Ecto neural progenitor cell (in vitro differentiated cells): ENCODE data around the gene ATP8B1.

Source experiments
- DNase-seq: peaks from one replicate; pipeline ENCODE4 v3.0.0-alpha.2; 2018; ENCODE audit warnings: low spot score

ATP8B1 gene

DNA sequence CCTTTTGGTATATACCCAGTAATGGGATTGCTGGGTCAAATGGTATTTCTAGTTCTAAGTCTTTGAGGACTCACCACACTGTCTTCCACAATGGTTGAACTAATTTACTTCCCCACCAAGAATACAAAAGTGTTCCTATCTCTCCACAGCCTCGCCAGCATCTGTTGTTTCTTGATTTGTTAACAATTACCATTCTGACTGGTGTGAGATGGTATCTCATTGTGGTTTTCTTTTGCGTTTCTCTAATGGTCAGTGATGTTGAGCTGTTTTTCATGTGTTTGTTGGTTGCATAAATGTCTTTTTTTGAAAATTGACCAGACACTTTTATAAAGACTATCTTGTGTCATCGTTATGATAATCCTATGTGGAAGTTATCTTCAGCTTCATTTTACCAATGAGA is 16.0 kb upstream of the ATP8B1 start:
- DNase-seq, result no peak

- peak; percentile 9 for DNase-seq
Observed at GRCh38 chr18:57816208-57816954, 13.3 kb upstream of the ATP8B1 start.

DNA sequence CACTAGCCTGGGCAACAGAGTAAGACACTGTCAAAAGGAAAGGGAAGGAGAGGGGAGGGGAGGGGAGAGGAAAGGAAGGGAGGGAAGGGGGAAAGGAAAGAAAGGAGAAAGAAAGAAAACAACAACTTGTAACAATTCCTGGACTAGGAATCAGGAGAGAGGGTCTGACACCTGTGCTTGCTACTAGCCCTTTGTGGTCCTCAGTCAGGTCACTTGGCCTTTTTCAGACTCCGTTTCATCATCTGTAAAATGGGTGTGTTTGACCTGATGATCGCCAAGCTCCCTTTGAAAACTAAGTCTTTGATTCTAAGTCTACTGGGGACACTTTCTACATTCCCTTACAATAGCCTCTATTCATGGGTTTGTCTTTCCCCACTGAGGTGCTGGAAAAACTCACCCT is 11.4 kb upstream of the ATP8B1 start:
- peak; percentile 4 for DNase-seq

DNA sequence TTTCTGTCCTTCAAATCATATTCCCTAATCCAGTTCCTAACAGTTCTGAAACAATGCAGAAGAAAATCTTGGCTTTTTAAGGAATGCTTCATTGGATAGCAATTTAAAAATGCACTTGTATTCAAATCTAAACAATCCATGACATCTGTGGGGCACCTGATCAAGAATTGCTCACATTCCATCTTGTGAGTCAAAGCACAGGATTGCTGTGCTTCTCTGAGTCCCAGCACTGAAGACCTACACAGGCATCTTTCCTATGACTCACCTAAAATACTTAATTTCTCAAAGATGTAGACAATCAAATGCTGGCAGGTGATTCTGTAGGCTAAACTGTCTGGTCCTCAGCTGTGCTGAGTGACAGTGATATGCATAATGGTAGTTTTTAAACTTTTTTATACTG is 10.1 kb upstream of the ATP8B1 start:
- no peak for DNase-seq

GRCh38 chr18:57812126-57812477 is 9.0 kb upstream of the ATP8B1 start:
- no peak for DNase-seq

GRCh38 chr18:57811477-57812125 is 8.5 kb upstream of the ATP8B1 start:
- DNase-seq, result no peak

DNA sequence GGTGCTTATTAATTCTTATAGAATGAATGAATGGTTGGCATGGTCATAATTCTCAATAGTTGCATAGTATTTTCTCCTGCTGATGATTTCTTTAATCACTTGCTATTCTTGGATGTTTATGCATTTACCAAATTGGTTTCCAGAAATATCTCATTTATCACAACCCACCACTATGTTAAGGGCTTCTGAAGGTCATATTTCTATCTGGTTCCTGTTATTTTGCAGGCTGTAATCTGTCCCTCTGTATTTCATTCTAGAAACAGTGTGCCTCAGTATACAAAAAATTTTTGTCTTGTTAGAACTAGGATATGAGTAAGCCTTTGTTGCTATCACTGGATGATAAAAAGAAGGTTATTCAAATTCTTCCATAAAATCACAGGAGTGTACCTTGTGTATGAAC is 6.1 kb upstream of the ATP8B1 start:
- DNase-seq, result no peak

GRCh38 chr18:57807336-57808117 is 4.4 kb upstream of the ATP8B1 start:
- no peak for DNase-seq

DNA sequence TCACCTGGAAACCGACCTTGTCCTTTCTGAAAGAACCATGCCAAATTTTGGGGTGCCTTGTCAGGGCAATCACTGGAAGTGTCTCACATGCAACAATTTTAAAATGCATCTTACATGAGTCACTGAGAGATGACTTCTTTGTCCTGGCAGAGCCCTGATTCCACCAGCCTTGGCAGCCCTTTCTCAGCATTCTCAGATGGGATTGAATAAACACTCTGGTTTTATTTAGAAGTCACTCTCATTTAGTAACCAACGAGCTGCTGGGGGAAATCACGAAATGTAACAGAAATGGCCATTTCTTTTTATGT is 3.8 kb upstream of the ATP8B1 start:
- no peak for DNase-seq

DNA sequence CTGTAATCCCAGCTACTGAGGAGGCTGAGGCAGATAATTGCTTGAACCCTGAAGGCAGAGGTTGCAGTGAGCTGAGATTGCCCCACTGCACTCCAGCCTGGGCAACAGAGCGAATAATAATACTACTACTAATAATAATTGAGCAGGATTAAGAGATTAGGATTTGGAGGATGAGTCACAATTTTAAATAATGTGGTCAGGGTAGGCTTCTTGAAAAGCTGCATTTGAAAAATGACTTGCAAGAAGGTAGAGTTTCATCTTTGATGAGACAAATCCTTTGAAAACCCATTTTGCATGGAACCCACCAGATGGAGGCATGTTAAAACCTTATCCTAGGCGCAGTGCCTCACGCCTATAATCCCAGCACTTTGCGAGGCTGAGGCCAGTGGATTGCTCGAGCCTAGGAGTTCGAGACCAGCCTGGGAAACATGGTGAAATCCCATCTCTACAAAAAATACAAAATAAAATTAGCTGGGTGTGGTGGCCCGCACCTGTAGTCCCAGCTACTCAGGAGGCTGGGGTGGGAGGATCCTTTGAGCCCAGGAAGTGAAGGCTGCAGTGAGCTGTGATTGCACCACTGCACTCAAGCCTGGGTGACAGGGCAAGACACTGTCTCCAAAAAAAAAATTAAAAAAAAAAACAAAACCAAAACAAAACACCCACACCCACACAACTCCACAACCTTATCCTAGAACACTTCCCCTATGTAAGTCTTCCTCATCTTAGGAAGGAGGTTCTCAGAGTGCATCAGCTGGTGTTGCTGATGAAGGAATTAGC is 3.3 kb upstream of the ATP8B1 start:
- DNase-seq, result no peak

DNA sequence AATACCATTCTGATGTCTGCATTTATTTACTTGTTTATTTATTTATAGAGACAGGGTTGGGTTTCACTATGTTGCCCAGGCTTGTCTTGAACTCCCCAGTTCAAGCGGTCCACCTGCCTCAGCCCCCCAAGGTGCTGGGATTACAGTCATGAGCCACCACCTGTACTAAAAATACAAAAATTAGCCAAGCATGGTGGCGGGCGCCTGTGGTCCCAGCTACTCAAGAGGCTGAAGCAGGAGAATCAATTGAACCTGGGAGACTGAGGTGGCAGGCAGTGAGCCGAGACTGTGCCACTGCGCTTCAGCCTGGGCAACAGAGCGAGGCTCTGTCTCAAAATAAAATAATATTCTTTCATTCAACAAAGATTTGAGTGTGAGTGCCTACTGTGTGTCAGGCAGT is 2.0 kb upstream of the ATP8B1 start:
- DNase-seq, result no peak

DNA sequence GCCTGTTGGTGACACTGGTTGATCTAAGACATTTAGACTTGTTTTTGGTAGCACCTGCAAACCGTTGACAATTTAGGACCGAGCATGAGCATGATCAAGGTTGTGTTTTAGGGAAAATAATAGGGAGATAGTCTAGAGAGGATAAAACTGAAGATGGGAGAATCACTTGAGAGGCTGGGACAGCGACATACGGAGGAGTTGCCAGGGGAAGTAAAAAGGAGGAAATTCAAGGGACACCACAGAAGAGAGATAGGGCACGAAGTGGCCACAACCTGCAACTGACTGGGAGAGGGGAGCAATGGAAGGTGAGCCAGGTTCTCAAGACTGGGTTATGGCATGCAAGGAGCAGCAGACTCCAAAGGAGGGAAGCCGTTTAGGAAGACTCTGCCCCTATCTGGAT is 1.4 kb upstream of the ATP8B1 start:
- no peak for DNase-seq

DNA sequence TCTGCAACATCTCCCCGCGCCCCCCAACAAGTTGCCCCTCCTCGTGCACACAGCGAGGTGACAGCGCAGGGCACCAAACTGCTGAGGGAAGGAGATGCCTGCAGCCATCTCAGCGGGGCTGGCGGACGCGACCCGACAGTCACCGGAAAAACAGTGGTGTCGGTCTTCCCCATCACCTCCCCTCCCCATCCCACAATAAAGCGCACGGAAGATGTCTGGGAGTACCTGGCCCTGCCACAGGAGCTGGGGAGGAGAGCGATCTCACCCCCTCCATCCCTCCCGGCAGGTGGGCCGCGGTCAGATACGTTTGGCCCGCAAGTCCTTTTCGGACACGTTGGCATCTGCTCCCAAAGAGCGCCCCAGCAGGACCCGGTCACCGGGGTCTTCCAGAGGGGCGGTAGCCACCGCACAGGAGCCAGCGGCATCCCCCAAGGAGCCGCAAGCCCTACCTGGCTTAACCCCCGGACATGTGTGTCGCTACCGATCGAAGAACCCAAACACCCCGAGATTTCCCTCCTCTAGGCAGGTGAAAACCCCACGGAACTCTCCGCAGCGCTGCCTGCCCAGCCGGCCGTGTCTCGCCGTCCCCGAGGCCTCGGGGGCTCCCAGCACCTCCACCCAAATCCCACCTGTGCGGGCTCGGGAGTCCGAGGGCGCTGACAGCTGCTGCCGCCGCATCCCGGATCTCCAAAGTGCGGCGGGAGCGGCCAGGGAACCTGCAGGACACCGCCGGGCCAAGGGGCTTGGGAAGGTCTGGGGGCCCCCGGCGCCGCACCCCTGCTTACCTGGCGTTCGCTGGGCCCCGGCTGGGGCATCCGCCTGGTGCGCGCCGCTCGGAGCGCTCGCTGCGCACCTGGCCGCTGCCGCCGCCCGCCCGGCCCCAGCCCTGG is 657 bp downstream of the ATP8B1 start:
- DNase-seq, result peak; percentile 59

GRCh38 chr18:57801761-57802212 is 1.3 kb downstream of the ATP8B1 start:
- no peak for DNase-seq

- DNase-seq, result no peak
Observed at GRCh38 chr18:57801325-57801724, 1.8 kb downstream of the ATP8B1 start.

GRCh38 chr18:57798713-57799373 is 4.3 kb downstream of the ATP8B1 start:
- DNase-seq, result no peak

DNA sequence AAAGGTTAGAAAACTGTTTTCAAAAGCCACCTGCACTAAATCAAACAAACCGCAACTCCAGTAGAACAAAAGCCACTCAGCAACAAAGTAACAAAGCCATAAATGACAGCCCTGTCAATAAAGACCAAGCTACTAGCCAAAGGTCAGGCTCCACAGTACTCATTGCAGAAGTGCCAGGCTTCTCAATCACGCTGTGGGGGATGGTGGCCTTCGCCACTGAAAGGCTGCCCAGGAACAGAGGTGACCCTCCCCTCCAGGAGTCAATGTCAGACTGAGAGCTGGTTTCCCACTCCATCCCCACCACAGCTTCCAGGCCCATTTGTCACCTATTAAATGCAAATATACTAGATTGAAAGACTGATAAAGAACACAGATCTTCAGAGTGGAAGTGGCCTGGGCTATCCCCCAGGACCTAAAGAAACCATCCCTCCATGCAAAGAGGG is 5.9 kb downstream of the ATP8B1 start:
- no peak for DNase-seq

DNA sequence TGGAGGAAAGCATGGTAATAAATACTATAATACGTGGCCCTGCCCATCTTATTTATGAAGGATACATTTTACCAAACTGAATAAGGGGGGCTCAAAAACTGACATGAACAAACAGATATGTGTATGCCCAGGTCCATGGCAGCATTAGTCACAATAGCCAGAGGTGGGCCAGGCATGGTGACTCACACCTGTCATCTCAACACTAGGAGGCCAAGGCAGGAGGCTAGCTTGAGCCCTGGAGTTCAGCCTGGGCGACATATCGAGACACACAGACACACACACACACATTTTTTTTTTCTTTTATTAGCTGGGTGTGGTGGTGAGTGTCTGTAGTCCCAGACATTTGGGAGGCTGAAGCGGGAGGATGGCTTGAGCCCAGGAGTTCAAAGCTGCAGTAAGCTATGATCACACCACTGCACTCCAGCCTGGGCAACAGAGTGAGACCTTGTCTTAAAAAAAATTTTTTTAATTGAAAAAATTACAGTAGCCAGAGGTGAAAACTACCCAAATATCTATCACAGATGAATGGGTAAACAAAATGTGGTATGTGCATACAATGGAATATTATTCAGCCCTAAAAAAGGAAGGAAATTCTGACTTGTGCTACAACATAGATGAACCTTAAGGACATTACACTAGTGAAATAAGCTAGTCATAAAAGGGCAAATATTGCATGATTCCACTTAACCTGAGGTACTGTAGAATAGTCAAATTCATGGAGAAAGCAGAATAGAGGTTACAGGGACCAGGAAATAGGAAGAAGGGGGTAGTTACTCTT is 8.0 kb downstream of the ATP8B1 start:
- DNase-seq, result no peak

DNA sequence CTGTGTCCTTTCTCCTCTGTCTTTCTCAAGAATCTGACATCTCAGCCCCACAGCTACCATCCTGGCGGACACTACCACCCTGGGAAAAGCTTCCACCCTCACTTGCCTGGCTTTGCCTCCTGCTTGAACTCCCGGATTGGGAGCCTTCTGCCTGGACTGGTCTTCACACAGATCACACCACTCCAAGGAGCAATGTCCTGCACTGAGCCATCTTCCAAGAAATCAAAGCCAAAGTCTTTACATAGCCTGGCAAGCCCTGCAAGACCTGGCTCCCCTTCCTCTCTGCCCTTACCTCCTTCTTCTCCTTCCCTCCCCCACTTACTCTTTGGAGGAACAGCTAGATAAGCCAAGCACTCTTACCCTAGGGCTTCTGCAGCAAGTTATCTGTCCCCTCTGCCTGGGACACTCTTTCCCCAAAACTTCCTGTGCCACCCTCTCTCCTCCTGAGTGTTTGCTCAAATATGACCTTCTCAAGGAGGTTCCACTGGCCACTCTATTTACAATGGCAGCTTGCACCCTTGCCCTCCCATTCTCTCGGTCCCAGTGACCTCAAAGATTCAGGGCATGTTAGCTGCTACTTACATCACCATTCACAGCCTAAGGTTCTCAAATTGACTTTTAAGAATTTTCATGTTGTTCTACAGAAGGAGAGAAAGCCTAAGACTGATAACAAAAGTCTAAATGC is 9.7 kb downstream of the ATP8B1 start:
- no peak for DNase-seq
